Upper lobe of left lung (tissue), 6 donors: ENCODE data around the gene MYO1H. TPM values are rescaled to one million over a fixed set of nuclear protein-coding genes. Genes with fewer than 3 reads are reported as not detected.

Experiments
- ATAC-seq, 2 donors: fragments of 200-7000 bp; cut with Tn5 transposase; one replicate each; pipeline ENCODE4 v1.9.1; 2022; ENCODE audit warnings: mild to moderate bottlenecking in 2 of 2, moderate library complexity in 2 of 2; ENCODE audit not compliant: low FRiP score in 2 of 2
- DNase-seq, 2 donors: peaks; one replicate each; pipeline ENCODE4 v3.0.0-alpha.2; 2019 to 2020
- H3K27ac ChIP-seq, 4 donors: fragments of 200-600 bp; sonication (generic); one replicate each; pipeline ENCODE4 v1.5.1; 2016 to 2019
- H3K27me3 ChIP-seq, 4 donors: fragments of 200-600 bp; sonication (generic); one replicate each; pipeline ENCODE4 v1.5.1; 2017 to 2019
- H3K36me3 ChIP-seq, 4 donors: fragments of 200-600 bp; sonication (generic); one replicate each; pipeline ENCODE4 v1.5.1; 2016 to 2019
- H3K4me1 ChIP-seq, 4 donors: fragments of 200-600 bp; sonication (generic); one replicate each; pipeline ENCODE4 v1.5.1; 2018 to 2019
- H3K4me3 ChIP-seq, 4 donors: fragments of 200-600 bp; sonication (generic); one replicate each; pipeline ENCODE4 v1.5.1; 2017 to 2019; ENCODE audit warnings: mild to moderate bottlenecking in 2 of 4, moderate library complexity in 1 of 4
- H3K9me3 ChIP-seq, 4 donors: fragments of 200-600 bp; sonication (generic); one replicate each; pipeline ENCODE4 v1.5.1; 2018 to 2019
- EP300 ChIP-seq, 4 donors: sonication (generic); formaldehyde crosslinking; IDR thresholded peaks; one replicate each; pipeline ENCODE4 v1.5.1; 2017; ENCODE audit warnings: antibody characterized with exemption in 4 of 4, control low read depth in 2 of 4
- POLR2A ChIP-seq, 4 donors: fragments of 450-650 bp; IDR thresholded peaks; one replicate each; pipeline ENCODE4 v1.5.1; 2016 to 2017; ENCODE audit warnings: antibody characterized with exemption in 4 of 4, mild to moderate bottlenecking in 2 of 4
- POLR2AphosphoS5 ChIP-seq, 2 donors: sonication (generic); formaldehyde crosslinking; IDR thresholded peaks; one replicate each; pipeline ENCODE4 v1.5.1; 2017; ENCODE audit warnings: antibody characterized with exemption in 2 of 2
- WGBS, 2 donors: methylation state at CpG; one replicate each; pipeline ENCODE4 v1.1.5; 2017 to 2018; 5-methylcytosine and 5-hydroxymethylcytosine counted together
- total RNA-seq, 6 donors: library from RNA; depleted of rRNA in 4 of 6; stranded (reverse); fragments of >200 nt in 4 of 6; gene quantifications; one replicate each; pipeline versions ENCODE4 v1.1.0 to v1.2.1, GENCODE V29; 2016 to 2021
- TF ChIP-seq, protein P1 (sequence below), 6 experiments: fragments of 450-650 bp in 4 of 6; fragments of 200-600 bp in 2 of 6; sonication (generic) in 2 of 6; IDR thresholded peaks; one replicate each; pipeline ENCODE4 v1.5.1; 2016 to 2019; ENCODE audit warnings: antibody characterized with exemption in 6 of 6
- donor health status: DM: no; HTN: no; CAD: no; lungs with moderate emphysema.
- donor health status: DM: no; HTN: yes; CAD: no; lungs with severe emphysema.

MYO1H gene
- total RNA-seq, 6 donors from 2014 or later, result 0.17 to 0.51 (median 0.46) TPM; not detected in 3

DNA sequence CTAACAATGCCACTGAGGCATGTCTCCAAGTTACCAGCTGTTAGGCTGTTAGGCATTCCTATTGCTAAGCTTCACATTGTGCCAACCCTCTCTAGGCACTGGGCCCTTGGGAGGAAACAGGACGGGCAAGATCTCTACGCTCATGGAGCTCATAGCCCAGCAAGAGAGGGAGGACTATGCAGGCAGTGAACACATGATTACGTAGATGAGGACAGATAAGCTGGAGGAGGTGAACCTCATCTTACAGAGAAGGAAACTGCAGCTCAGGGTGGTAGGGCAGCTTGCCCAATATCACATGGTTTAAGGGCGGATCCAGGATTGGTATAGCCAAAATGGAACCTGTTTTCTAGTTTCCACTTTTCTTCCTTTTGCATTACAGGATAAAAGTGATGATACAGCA lies 137.5 kb downstream of the MYO1H start:
- no peaks in the 10 kb centered on the region for H3K4me1 ChIP-seq
- H3K4me3 ChIP-seq, result no peak overlapping the region
- H3K27ac ChIP-seq, result no peak overlapping the region
- DNase-seq (no peak), ATAC-seq (no peak)
- H3K27me3 ChIP-seq, result no peaks in the 10 kb centered on the region
- peaks cover 51 to 77% (median 72%) of the 10 kb centered on the region in 4 donors for H3K36me3 ChIP-seq
- 78 to 85% methylated on average over 4 of the region's 4 CpGs for WGBS, 2 donors
- H3K9me3 ChIP-seq, result no peaks in the 10 kb centered on the region
- TF ChIP-seq, protein P1, sequence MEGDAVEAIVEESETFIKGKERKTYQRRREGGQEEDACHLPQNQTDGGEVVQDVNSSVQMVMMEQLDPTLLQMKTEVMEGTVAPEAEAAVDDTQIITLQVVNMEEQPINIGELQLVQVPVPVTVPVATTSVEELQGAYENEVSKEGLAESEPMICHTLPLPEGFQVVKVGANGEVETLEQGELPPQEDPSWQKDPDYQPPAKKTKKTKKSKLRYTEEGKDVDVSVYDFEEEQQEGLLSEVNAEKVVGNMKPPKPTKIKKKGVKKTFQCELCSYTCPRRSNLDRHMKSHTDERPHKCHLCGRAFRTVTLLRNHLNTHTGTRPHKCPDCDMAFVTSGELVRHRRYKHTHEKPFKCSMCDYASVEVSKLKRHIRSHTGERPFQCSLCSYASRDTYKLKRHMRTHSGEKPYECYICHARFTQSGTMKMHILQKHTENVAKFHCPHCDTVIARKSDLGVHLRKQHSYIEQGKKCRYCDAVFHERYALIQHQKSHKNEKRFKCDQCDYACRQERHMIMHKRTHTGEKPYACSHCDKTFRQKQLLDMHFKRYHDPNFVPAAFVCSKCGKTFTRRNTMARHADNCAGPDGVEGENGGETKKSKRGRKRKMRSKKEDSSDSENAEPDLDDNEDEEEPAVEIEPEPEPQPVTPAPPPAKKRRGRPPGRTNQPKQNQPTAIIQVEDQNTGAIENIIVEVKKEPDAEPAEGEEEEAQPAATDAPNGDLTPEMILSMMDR (IDR thresholded peaks at IDR 0.05), result no peak
- TF ChIP-seq POLR2A (IDR thresholded peaks at IDR 0.05) (no peak), POLR2AphosphoS5 (IDR thresholded peaks at IDR 0.05) (no peak), EP300 (IDR thresholded peaks at IDR 0.05) (no peak)

DNA sequence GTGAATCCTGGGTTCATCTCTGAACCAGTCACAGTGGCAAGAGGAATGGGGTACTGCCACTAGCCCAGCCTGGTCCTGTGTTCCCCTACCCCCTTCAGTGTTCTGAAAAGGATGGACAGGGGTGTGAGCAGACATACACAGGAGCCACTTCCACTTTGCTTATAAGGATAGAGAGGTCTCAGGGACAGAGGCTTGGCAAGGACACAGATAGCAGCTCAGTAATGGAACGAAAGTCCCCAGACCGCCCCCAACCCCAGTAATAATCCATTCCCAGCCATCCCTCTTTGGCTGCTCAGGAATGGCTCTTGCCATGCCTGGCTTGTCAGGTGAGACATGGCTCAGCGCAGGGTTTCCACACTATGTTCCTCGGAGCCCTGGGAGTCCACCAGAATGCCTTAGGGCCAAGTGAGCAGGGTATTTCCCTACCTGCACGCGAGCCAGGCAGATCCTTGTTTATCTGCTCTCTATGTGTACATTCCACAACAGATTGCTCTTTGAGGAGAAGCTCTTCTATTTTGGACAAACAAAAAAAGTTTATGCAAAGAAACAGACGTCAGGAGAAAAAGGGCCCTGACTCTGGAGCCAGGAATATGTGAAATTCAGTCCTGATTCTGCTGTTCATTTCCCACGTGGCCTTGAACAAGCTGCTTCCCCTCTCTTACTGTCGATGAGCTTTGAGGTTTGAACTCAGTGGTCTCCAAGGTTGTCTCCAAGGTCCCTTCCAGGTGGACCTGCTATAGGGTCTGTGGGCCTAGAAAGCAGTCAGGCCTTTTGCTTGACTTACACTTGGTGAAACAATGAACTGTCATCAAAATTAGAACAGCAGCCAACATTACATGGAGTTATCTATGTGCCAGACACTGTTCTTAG lies 139.7 kb downstream of the MYO1H start:
- H3K36me3 ChIP-seq, result peaks cover 67 to 94% (median 84%) of the 10 kb centered on the region in 4 donors

DNA sequence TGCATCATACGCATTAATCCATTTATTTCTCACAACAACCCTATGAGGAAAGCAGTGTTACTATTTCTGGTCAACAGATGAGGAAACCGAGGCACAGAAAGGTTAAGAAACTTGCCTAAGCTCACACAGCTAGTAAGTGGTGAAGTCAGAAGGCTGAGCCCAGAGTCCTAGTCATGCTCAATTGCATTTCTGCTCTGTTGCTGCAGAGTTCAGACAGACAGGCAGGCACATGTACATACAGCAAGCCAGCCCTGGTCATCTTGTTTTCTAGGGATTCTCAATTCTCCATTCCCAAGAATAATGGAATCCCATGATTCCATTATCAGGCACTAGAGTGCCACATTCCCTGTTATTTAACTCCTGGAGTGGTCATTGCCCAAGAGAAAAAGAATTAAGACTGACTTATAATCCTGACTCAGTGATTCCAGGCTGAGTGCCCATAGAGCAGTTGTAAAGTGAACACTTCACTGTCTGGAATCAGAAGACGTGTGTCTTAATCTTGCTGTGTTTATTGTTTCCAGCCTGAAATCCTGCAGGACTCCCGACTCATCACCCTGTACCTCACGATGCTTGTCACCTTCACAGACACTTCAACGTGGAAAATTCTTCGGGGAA lies 140.5 kb downstream of the MYO1H start:
- no peak for ATAC-seq
- Histone ChIP-seq H3K9me3 (no peaks in the 10 kb centered on the region), H3K27ac (no peak overlapping the region), H3K4me1 (no peaks in the 10 kb centered on the region), H3K27me3 (no peaks in the 10 kb centered on the region), H3K36me3 (peaks cover 67 to 97% (median 87%) of the 10 kb centered on the region in 4 donors), H3K4me3 (no peak overlapping the region)
- TF ChIP-seq, protein P1 (IDR thresholded peaks at IDR 0.05), result no peak
- TF ChIP-seq POLR2A (IDR thresholded peaks at IDR 0.05) (no peak), EP300 (IDR thresholded peaks at IDR 0.05) (no peak), POLR2AphosphoS5 (IDR thresholded peaks at IDR 0.05) (no peak)
- DNase-seq, result no peak
- 83% methylated on average over 7 of the region's 7 CpGs for WGBS, 2 donors

More for the DNA sequence above, 139.7 kb downstream of the MYO1H start:
- Histone ChIP-seq H3K9me3 (no peaks in the 10 kb centered on the region), H3K27ac (no peak overlapping the region), H3K4me3 (no peak overlapping the region), H3K4me1 (no peaks in the 10 kb centered on the region), H3K27me3 (no peaks in the 10 kb centered on the region)
- ATAC-seq (no peak), DNase-seq (no peak)
- WGBS, 2 donors, result 87 to 95% methylated on average over 9 of the region's 9 CpGs
- TF ChIP-seq, protein P1 (IDR thresholded peaks at IDR 0.05), result no peak
- no peak for TF ChIP-seq POLR2A (IDR thresholded peaks at IDR 0.05)
- TF ChIP-seq POLR2AphosphoS5 (IDR thresholded peaks at IDR 0.05), result no peak
- no peak for TF ChIP-seq EP300 (IDR thresholded peaks at IDR 0.05)

DNA sequence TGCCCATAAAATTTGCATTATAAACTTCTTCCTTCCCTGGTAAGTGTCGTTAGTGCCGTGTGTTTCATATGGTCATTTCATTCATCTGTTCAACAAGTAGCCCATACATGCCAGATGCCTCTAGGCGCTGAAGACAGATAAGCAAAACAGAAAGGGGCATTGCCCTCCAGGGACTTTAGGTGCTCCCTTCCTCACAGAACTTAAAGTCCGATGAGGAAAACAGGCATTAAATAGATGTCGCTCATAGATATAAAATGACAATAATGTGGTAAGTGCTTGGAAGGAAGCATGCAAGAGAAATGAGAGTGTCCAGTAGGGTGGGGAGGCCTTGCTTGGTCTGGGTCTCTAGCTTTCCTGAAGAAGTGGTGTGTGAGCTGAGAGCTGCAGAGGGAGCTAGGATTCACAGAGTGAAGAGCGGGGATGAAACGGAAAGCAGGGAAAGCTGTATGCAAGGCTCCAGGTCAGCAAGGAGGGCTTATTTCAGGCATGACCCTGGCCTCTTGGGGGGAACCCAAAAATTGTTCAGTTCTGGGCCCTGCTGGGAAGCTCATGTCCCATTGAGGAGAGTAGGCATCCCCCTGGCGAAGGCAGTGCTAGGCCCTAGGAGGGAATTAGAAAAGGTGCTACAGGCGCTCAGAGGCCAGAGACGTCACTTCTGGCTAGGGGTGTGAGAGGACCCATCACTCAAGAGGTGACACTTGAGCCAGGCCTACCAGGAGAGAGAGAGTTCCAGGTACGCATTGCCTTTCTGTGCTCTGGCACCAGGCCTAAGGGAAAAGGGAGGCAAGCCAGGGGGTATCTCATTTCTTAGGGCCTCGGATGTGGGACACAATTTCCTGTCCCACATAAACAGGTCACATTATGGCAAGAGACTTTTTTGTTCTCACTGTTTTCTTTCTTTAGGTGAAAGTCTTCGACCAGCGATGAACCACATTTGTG lies 141.6 kb downstream of the MYO1H start:
- TF ChIP-seq POLR2A (IDR thresholded peaks at IDR 0.05), result no peak
- TF ChIP-seq, protein P1 (IDR thresholded peaks at IDR 0.05), result no peak
- no peak for TF ChIP-seq EP300 (IDR thresholded peaks at IDR 0.05)
- TF ChIP-seq POLR2AphosphoS5 (IDR thresholded peaks at IDR 0.05), result no peak
- Histone ChIP-seq H3K4me1 (no peaks in the 10 kb centered on the region), H3K27ac (no peak overlapping the region), H3K4me3 (no peak overlapping the region), H3K27me3 (no peaks in the 10 kb centered on the region), H3K9me3 (no peaks in the 10 kb centered on the region), H3K36me3 (peaks cover 61 to 97% (median 80%) of the 10 kb centered on the region in 4 donors)
- WGBS, 2 donors, result 93 to 95% methylated on average over 14 of the region's 14 CpGs
- no peak for ATAC-seq
- no peak for DNase-seq
